HFF-Myc (cell line): ENCODE results near the gene SMTNL1.

Experiments
- DNase-seq: peaks from one replicate; pipeline ENCODE4 v3.0.0-alpha.2; 2011; ENCODE audit warnings: low read depth; ENCODE audit errors: extremely low read depth
- H3K4me3 ChIP-seq: replicated peaks from 2 replicates; pipeline ENCODE4 v1.5.1; 2011; ENCODE audit warnings: low read depth, mild to moderate bottlenecking, control low read depth, low read length
- TF ChIP-seq, protein P1 (sequence below): IDR thresholded peaks from 2 replicates; pipeline ENCODE4 v1.5.1; 2012; ENCODE audit warnings: mild to moderate bottlenecking, low read depth, low read length, control low read depth; ENCODE audit errors: missing control alignments

The SMTNL1 gene

DNA sequence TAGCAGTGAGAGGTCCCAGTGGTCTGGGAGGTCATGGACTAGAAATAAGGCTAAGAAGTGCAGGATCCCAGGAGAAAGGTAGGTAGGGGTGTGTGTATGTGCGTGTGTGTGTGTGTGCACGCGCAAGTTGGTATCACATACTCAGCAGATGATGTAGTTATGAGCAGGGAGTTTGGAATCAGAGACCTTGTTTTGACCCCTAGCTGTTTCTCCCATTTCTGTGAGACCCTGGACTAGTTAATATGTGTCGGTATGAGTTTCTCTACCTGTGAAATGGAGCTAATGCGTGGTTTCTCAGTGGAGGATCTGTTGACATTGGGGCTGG, 61.4 kb downstream of the SMTNL1 start:
- no peak for DNase-seq
- H3K4me3 ChIP-seq: no peak overlapping the region
- TF ChIP-seq, protein P1, sequence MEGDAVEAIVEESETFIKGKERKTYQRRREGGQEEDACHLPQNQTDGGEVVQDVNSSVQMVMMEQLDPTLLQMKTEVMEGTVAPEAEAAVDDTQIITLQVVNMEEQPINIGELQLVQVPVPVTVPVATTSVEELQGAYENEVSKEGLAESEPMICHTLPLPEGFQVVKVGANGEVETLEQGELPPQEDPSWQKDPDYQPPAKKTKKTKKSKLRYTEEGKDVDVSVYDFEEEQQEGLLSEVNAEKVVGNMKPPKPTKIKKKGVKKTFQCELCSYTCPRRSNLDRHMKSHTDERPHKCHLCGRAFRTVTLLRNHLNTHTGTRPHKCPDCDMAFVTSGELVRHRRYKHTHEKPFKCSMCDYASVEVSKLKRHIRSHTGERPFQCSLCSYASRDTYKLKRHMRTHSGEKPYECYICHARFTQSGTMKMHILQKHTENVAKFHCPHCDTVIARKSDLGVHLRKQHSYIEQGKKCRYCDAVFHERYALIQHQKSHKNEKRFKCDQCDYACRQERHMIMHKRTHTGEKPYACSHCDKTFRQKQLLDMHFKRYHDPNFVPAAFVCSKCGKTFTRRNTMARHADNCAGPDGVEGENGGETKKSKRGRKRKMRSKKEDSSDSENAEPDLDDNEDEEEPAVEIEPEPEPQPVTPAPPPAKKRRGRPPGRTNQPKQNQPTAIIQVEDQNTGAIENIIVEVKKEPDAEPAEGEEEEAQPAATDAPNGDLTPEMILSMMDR: no peak

DNA sequence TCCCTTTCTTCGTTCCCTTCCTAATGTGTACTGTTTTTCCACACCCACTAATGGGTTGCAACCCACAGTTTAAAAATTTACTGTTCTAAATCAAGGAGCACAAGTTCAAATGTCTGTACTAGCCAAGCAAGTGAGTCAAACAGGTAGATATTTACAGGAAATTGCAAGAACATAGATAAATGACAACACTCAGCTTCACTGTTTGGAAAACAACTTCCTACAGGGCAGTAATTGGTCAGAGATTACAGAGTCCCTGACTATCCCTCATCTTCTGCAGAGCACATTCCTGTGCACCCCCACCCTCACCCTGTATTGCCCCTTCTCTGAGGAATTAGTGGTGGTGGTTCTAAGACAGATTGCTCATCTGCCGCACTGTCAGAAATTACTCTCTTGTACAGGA, 62.0 kb downstream of the SMTNL1 start:
- TF ChIP-seq, protein P1: no peak
- no peak overlapping the region for H3K4me3 ChIP-seq

More for the DNA sequence above, 62.0 kb downstream of the SMTNL1 start:
- DNase-seq: no peak
